Adrenal gland (tissue), 5 donors: ENCODE measurements around the gene HOXD8.
A peak's percentile ranks its signal among the peaks of the same experiment; 100 is the strongest.

Experiments used
- POLR2A ChIP-seq, 2 donors: fragments of 450-650 bp; IDR thresholded peaks; one replicate each; pipeline ENCODE4 v1.6.1; 2017; ENCODE audit warnings: antibody characterized with exemption in 2 of 2, mild to moderate bottlenecking in 2 of 2, moderate library complexity in 1 of 2
- TF ChIP-seq, protein P1 (sequence below), 6 experiments: fragments of 450-650 bp in 4 of 6; fragments of 200-600 bp in 2 of 6; sonication (generic) in 1 of 6; IDR thresholded peaks; 1 replicate in 5 of 6; 2 replicates in 1 of 6; pipeline versions ENCODE4 v1.5.1 to v1.8.0; 2016 to 2021; ENCODE audit warnings: antibody characterized with exemption in 6 of 6, mild to moderate bottlenecking in 2 of 6, moderate library complexity in 1 of 6
- donor health status: DM: no; HTN: no; CAD: no.

DNA sequence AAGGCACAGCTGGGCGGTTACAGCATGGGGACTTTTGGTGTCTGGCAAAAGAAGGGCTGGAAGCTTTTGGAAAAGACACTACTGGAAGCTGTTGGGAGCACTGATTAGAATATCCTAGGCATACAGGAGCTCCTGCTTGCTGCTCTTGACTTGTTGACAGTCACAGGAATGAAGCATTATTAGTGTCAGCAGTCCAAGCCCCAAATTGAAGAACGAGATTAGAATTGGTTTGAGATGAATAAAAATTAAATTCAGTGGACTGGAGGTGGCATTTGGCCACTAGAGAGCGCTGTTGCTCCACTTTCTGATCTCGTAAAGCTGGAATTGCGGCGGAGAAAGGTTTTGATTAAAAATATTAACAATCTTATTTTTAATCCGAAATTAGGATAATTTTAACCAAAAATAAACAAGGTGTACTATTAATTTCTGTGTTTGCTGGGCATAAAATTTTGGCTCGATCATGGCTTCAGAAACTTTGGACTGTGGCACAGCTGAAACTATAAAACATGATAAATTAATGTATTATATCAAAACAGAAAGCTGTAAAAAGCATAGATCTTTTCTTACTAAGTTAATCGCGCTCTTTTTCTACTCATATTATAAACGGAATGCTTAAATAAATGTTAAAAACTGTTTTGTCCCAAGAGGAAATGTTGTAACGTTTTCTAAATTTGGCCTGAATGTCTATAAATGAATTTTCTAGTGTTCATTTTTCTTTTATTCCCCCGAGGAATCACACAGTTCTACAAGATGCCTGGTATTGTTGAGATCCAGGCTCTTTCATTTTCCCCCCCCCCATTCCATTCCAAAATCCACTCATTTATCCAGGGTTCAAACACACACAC, 2.4 kb upstream of the HOXD8 start:
- TF ChIP-seq, protein P1, sequence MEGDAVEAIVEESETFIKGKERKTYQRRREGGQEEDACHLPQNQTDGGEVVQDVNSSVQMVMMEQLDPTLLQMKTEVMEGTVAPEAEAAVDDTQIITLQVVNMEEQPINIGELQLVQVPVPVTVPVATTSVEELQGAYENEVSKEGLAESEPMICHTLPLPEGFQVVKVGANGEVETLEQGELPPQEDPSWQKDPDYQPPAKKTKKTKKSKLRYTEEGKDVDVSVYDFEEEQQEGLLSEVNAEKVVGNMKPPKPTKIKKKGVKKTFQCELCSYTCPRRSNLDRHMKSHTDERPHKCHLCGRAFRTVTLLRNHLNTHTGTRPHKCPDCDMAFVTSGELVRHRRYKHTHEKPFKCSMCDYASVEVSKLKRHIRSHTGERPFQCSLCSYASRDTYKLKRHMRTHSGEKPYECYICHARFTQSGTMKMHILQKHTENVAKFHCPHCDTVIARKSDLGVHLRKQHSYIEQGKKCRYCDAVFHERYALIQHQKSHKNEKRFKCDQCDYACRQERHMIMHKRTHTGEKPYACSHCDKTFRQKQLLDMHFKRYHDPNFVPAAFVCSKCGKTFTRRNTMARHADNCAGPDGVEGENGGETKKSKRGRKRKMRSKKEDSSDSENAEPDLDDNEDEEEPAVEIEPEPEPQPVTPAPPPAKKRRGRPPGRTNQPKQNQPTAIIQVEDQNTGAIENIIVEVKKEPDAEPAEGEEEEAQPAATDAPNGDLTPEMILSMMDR (IDR thresholded peaks at IDR 0.05) = peak; percentile 83 to 99 (median 91)
- TF ChIP-seq POLR2A (IDR thresholded peaks at IDR 0.05) = no peak
